HUES48 (cell line): ENCODE data around the gene MAPK1IP1L.

Experiments used
- H3K27ac ChIP-seq: one replicate; pipeline ENCODE4 v1.7.0; 2013; ENCODE audit warnings: low read depth, low read length, inconsistent platforms
- H3K27me3 ChIP-seq: 2 replicates; pipeline ENCODE4 v1.6.1; 2013; ENCODE audit warnings: mild to moderate bottlenecking, low read length; ENCODE audit not compliant: control insufficient read depth, insufficient read depth
- H3K36me3 ChIP-seq: 2 replicates; pipeline ENCODE4 v1.6.1; 2013; ENCODE audit warnings: low read length; ENCODE audit not compliant: control insufficient read depth, insufficient read depth
- H3K4me1 ChIP-seq: 2 replicates; pipeline ENCODE4 v1.6.1; 2013; ENCODE audit warnings: mild to moderate bottlenecking, low read length; ENCODE audit not compliant: control insufficient read depth, insufficient read depth
- H3K4me3 ChIP-seq: 2 replicates; pipeline ENCODE4 v1.5.1; 2013; ENCODE audit warnings: mild to moderate bottlenecking, low read depth, low read length
- H3K9ac ChIP-seq: 2 replicates; pipeline ENCODE4 v1.6.1; 2013; ENCODE audit warnings: mild to moderate bottlenecking, low read depth, low read length, moderate library complexity
- H3K9me3 ChIP-seq: 2 replicates; pipeline ENCODE4 v1.6.1; 2013; ENCODE audit warnings: low read length; ENCODE audit not compliant: control insufficient read depth, insufficient read depth

MAPK1IP1L gene

GRCh38 chr14:55098561-55098898 lies 47.1 kb downstream of the MAPK1IP1L start:
- peaks cover 20% of the 10 kb centered on the region for H3K4me1 ChIP-seq
- H3K9me3 ChIP-seq: no peaks in the 10 kb centered on the region
- H3K27ac ChIP-seq: no peak overlapping the region
- H3K36me3 ChIP-seq: no peaks in the 10 kb centered on the region
- no peak overlapping the region for H3K9ac ChIP-seq
- no peak overlapping the region for H3K4me3 ChIP-seq
- H3K27me3 ChIP-seq: no peaks in the 10 kb centered on the region

GRCh38 chr14:55099756-55100155 lies 48.3 kb downstream of the MAPK1IP1L start:
- Histone ChIP-seq H3K9me3 (no peaks in the 10 kb centered on the region), H3K9ac (no peak overlapping the region), H3K27ac (no peak overlapping the region), H3K36me3 (no peaks in the 10 kb centered on the region), H3K4me3 (no peak overlapping the region), H3K4me1 (peaks cover 26% of the 10 kb centered on the region), H3K27me3 (no peaks in the 10 kb centered on the region)

GRCh38 chr14:55101698-55102097 lies 50.3 kb downstream of the MAPK1IP1L start:
- H3K4me1 ChIP-seq: peaks cover 26% of the 10 kb centered on the region
- H3K36me3 ChIP-seq: no peaks in the 10 kb centered on the region
- H3K9me3 ChIP-seq: no peaks in the 10 kb centered on the region
- H3K27me3 ChIP-seq: no peaks in the 10 kb centered on the region
- H3K27ac ChIP-seq: peak overlapping the region; percentile 91
- H3K4me3 ChIP-seq: no peak overlapping the region
- no peak overlapping the region for H3K9ac ChIP-seq

GRCh38 chr14:55102141-55102621 lies 50.7 kb downstream of the MAPK1IP1L start:
- H3K9me3 ChIP-seq: no peaks in the 10 kb centered on the region
- peak overlapping the region; percentile 91 for H3K27ac ChIP-seq
- 0 out of 2 replicates have a peak overlapping the region, but pooled peaks have one; percentile 1 for H3K4me3 ChIP-seq
- no peaks in the 10 kb centered on the region for H3K36me3 ChIP-seq
- no peaks in the 10 kb centered on the region for H3K27me3 ChIP-seq
- peaks cover 23% of the 10 kb centered on the region for H3K4me1 ChIP-seq
- H3K9ac ChIP-seq: no peak overlapping the region

- H3K36me3 ChIP-seq: no peaks in the 10 kb centered on the region
- H3K4me3 ChIP-seq: 0 out of 2 replicates have a peak overlapping the region, but pooled peaks have one; percentile 12
- peak overlapping the region; percentile 91 for H3K27ac ChIP-seq
- H3K9ac ChIP-seq: peak overlapping the region; percentile 19; the same call in 1 of the 2 replicates
- no peaks in the 10 kb centered on the region for H3K27me3 ChIP-seq
- no peaks in the 10 kb centered on the region for H3K9me3 ChIP-seq
- H3K4me1 ChIP-seq: peaks cover 30% of the 10 kb centered on the region
These were observed 51.7 kb downstream of the MAPK1IP1L start for GRCh38 chr14:55103005-55103640.

- Histone ChIP-seq H3K4me3 (no peak overlapping the region), H3K4me1 (peaks cover 32% of the 10 kb centered on the region), H3K27me3 (no peaks in the 10 kb centered on the region), H3K9ac (no peak overlapping the region), H3K27ac (peak overlapping the region; percentile 91), H3K36me3 (no peaks in the 10 kb centered on the region), H3K9me3 (no peaks in the 10 kb centered on the region)
These were observed 52.8 kb downstream of the MAPK1IP1L start for GRCh38 chr14:55103971-55104954.

- H3K4me1 ChIP-seq: peaks cover 32% of the 10 kb centered on the region
- no peak overlapping the region for H3K27ac ChIP-seq
- no peaks in the 10 kb centered on the region for H3K36me3 ChIP-seq
- no peaks in the 10 kb centered on the region for H3K9me3 ChIP-seq
- H3K9ac ChIP-seq: no peak overlapping the region
- H3K4me3 ChIP-seq: no peak overlapping the region
- no peaks in the 10 kb centered on the region for H3K27me3 ChIP-seq
These were observed 54.5 kb downstream of the MAPK1IP1L start for GRCh38 chr14:55105991-55106390.

- Histone ChIP-seq H3K36me3 (no peaks in the 10 kb centered on the region), H3K27me3 (no peaks in the 10 kb centered on the region), H3K9ac (no peak overlapping the region), H3K4me1 (peaks cover 21% of the 10 kb centered on the region), H3K4me3 (no peak overlapping the region), H3K27ac (peak overlapping the region; percentile 83), H3K9me3 (no peaks in the 10 kb centered on the region)
These were observed 56.5 kb downstream of the MAPK1IP1L start for GRCh38 chr14:55107766-55108554.

- no peak overlapping the region for H3K4me3 ChIP-seq
- no peaks in the 10 kb centered on the region for H3K27me3 ChIP-seq
- no peaks in the 10 kb centered on the region for H3K9me3 ChIP-seq
- H3K4me1 ChIP-seq: peaks cover 9% of the 10 kb centered on the region
- H3K27ac ChIP-seq: no peak overlapping the region
- H3K36me3 ChIP-seq: no peaks in the 10 kb centered on the region
- no peak overlapping the region for H3K9ac ChIP-seq
These were observed 58.4 kb downstream of the MAPK1IP1L start for GRCh38 chr14:55109836-55110235.

- Histone ChIP-seq H3K36me3 (no peaks in the 10 kb centered on the region), H3K4me1 (peaks cover 9% of the 10 kb centered on the region), H3K4me3 (no peak overlapping the region), H3K9ac (no peak overlapping the region), H3K9me3 (no peaks in the 10 kb centered on the region), H3K27me3 (no peaks in the 10 kb centered on the region), H3K27ac (no peak overlapping the region)
These were observed 59.8 kb downstream of the MAPK1IP1L start for GRCh38 chr14:55111122-55111708.
